GM18519 (cell line): ENCODE results near the gene ABCC2.
"Not testable (repeated sequence)": the region's sequence is repeated elsewhere in the genome, so short reads cannot be mapped to it uniquely, and the experiment has no call there.

ENCODE experiments used
- ATAC-seq: cut with Tn5 transposase; IDR thresholded peaks from one replicate; pipeline ENCODE4 v1.9.1; 2021; ENCODE audit warnings: mild to moderate bottlenecking, moderate library complexity; ENCODE audit not compliant: unreplicated experiment, low FRiP score

The ABCC2 gene

DNA sequence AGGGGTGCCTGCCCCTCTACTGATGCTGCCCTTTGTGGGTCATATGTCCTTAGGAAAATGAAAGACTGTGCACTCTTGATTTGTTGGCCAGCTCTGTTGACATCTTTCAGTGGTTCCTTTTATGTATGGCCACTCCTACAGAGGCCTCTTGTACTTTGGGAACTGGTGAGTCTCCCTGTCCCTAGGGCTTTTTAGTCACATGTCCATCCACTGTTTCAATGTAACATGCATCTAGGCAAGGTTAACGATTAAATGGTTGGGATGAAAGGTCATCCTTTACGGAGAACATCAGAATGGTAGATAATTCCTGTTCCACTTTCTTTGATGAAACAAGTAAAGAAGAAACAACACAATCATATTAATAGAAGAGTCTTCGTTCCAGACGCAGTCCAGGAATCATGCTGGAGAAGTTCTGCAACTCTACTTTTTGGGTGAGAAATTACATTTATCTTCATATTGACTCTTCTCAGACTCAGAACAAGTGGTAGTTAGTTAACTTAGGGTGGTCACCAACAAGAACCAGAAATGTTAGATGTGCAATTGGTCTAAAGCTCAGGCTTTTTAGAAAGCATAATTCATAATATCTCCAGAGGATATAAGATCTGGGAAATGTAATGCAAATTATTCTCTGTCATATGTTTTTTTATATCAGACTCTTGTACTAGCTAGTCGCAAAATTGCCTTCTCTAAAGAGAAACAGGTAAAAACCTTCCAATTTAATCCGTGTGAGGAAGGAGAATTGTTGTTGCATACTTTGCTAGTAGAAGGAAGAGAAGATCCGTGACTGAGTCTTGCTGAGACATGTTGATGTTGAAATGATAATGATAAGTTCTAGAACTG, at the start of gene ABCC2:
ABCC2 (plus strand) TSS at position 194 of the 840 bp plus-strand sequence; CDS start at position 399, 205 bp downstream.
- no peak for ATAC-seq

DNA sequence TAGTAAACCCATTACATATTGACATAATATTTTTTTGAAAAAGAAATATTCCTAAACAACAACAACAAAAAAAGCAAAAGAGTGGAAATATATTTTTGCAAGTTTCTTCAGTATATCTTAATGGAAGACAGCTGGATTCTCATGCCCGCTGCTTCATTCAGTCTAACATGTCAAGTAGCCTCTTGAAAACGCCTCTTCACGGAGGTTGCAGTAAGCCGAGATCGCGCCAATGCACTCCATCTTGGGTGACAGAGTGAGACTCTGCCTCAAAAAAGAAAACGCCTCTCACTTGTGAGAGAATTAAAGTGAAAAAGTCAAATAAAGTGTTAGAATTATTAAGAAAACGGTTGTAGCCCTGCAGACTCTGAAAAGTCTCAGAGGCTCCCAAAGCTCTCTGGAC, 49.1 kb upstream of the ABCC2 start:
- no peak for ATAC-seq

DNA sequence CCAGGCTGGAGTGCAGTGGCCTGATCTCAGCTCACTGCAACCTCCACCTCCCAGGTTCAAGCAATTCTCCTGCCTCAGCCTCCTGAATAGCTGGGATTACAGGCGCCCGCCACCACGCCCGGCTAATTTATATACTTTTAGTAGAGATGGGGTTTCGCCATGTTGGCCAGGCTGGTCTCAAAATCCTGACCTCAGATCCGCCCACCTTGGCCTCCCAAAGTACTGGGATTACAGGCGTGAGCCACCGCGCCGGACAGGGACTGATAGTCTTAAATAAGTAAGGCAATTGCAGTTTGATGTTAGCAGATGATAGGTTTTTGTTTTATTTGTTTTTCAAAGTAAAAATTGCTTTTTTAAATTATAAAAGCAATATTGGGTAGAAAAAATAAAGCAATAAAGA, 48.3 kb upstream of the ABCC2 start:
- ATAC-seq, result not testable (repeated sequence)

DNA sequence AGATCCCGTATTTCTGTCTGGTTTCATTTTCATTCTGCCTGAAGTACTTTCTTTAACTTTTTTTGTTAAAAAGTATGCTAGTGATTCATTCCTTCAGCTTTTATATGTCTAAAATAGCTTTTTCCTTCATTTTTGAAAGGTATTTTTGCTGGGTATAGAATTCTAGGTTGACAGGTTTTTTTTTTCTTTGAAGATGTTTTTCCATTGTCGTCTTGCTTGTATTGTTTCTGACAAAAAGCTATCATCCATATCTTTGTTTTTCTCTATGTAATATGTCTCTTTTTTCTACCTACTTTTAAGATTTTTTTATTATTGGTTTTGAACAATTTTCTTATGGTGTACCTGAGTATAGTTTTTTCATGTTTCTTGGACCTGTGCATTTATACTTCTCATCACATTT, 42.2 kb upstream of the ABCC2 start:
- no peak for ATAC-seq

DNA sequence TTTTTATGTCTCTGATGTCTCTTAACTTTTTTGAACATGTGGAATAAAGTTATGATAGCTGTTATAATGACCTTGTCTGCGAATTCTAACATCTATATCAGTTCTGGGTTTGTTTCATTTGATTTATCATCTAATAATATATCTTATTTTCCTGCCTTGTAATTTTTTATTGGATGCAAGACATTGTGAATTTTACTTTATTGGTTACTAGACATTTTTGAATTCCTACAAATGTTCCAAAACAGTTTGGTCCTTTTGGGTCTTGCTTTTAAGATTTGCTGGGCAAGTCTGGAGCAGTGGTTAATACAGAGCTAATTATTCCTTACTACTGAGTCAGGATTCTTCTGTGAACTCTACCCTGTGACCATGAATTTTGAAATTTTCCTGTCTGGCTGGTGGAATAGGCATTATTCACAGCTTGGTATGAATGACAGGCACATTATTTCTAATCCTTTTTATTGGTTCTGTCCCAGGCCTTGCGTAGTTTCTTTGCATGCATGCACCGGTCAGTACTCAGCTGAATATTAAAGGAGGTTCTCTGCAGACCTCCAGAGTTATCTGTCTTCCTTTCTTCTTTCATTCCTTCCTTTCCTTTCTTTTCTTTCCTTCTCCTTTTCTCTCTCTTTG, 41.4 kb upstream of the ABCC2 start:
- ATAC-seq, result no peak

DNA sequence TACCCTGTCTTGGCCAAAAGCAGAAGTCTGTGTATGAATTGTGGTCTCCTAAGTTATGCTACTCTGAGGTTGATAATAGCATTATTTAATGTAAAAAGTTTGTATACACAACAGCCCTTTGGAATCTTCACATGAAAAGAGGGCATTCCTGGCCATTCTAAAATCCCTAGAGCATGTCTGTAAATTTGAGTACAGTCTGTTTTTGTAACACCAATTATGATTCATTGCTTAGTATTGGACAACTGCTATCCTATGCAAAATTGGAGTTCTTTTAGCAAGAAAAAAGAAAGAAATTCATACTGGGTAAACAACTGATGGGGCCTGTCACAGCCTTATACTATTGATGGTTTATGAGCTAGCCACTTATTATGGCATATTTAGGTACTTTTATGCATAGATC, 40.2 kb upstream of the ABCC2 start:
- no peak for ATAC-seq

DNA sequence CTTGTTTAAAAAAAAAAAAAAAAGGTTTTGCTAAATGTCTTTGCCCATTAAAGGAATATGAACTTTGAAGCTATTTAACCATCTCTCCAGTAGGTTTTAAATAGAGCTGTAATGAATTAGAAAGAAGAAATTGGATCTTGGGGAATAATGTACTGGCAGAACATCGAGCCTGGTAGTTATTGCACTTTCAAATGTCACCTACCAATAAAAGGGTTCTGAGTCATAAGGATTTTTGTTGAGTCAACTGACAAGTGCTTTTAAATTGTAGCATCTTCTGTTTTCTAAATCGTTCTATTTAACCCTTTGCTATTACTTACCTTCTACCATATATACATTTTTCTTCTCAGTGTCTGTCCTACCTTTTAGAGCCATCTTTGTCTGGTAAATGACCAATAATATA, 39.7 kb upstream of the ABCC2 start:
- ATAC-seq, result no peak

DNA sequence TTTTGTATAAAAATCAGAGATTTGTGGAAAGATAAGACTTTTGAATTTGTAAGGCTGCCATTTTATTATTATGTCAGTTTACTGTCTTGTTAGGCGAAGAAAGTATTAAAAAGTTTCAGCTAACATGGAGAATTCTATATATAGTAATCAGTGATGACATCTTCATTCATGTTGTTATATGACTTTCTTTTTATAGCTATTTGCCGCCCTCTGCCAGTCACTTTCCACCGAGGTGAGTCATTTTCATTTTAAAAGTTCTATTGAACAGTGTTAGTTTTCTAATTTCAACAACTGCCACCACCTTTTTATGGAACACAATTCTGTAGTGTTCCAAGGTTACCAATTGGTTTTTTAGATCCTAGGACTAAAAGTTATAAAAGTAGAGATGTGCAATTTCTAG, 38.6 kb upstream of the ABCC2 start:
- ATAC-seq, result no peak

DNA sequence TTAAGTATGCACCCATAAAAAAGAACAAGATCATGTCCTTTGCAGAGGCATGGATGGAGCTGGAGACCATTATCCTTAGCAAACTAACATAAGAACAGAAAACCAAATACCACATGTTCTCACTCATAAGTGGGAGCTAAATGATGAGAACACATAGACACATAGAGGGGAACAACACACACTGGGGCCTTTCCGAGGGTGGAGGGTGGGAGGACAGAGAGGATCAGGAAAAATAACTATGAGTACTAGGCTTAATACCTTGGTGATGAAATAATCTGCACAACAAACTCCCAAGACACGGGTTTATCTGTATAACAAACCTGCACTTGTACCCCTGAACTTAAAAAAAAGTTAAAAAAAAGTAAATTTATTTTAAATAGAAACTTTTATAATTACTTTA, 36.3 kb upstream of the ABCC2 start:
- not testable (repeated sequence) for ATAC-seq

DNA sequence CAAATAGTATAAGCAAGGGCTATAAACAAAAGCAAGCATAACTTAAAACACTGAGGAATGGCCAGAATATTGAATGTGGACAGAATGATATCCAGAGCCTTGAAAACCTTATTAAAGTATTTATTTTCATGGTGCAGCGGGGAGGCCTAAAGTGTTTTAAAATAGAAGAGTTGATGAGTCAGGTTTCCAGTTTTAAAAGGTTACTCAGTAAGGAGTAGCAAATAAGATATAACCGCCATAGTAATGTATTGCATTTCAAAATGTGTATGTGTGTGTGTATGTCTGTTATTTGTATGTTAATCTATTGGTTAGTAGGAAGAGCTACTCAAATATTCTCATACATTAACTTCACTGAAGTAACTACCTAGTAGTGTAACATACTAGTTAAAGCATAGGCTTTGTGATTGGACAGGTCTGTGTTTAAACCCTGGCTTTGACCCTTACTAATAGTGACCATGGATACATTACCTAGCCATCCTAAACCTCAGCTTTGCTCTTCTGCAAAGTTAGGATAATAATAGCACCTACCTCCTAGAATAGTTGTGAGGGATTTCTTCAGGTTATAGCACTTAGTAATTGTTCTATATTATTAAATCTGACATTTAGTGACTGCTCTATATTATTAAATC, 33.5 kb upstream of the ABCC2 start:
- ATAC-seq, result no peak

DNA sequence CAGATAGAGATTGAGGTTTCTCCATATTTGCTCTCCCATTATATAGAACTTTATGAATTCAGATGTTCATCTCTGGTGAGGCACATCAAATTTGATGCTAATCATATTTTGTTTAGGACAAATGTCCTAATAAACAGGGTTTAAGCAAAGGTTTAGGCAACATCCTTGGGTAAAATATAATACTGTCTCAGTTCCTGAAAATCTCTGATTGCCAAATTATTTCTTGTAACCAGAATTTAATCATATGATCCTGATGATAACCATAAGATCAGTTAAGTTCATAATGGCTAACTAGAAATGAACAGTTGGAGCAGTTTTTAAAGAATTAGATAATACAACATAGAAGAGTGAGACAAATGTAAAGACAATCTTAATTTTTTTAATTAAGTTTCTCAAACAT, 31.8 kb upstream of the ABCC2 start:
- no peak for ATAC-seq

DNA sequence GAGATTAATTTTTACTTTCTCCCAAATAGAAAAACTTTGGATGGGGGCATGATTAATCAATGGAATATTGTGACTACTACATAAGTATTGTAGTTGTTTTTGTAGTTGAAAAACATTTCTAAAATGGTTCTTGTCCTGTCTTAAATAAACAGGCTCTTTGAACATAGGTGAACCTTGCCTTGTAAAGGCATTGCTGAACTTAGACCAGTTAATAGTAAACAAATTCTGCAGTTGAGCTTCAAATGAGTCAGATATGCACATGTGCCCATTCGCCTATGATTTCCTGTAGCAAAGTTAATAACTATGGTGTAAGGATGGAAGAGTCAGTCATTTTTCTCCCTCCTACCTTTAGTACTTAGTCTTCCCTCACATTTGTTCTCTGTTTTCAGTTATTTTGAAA, 27.8 kb upstream of the ABCC2 start:
- ATAC-seq, result no peak

DNA sequence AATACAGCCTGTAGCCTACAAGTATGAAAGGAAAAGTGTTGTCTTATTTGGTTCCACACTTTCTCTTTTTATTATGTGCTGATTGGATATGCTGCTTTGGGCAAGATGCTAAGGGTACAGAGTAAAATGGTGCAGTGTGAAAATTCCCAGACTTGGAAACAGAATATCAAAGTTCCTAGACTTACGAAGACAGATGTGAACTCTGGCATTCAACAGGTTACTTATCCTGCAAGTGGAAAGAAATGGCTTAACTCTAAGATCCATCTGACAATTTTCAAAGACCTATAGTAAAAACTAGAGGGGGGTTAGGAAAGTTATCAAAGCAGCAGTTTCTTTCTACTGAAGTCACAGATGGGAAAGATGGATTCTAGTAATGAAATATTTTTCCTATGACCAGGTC, 26.3 kb upstream of the ABCC2 start:
- ATAC-seq, result no peak

DNA sequence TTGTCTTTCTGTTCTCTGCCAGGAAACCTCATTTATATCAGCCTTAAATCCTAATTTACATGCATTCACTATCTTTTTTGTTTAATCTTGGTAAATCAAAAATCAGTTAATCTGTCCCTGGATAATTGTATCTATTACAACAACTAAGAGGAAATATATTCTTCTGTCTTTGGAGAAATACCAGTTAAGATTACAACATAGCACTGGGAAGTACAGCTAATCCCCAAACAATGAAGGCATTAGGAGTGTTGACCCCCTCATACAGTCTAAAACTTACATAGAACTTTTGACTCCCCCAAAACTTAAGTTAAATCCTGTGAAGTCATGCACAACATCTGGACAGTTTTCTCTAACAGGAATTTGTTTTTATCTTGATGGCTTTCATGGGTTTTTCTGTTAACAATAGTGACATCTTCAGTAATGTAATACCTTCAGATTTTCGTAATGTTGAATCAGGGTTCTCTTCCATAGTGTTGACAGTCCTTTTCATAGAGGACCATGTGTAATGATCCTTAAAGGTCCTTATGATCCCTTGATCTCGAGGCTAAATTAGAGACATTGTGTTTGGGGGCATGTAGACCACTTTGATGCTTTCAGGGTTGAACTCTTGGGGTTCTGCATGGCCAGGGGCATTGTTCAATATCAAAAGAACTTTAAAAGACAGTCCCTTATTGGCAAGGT, 24.1 kb upstream of the ABCC2 start:
- no peak for ATAC-seq

DNA sequence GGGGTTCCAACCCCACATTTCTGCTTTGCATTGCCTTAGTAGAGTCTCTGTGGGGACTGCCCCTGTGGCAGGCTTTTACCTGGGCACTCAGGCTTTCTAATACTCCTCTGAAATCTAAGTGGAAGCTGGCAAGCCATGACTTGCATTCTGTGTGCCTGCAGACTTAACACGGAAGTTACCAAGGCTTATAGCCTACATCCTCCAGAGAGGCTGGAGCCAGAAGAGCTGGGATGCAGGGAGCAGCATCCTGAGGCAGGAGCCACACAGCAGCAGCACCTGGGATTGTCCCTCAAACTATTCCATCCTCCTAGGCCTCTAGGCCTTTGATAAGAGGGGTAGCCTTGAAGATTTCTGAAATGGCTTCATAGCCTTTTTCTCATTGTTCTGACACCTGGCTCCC, 22.1 kb upstream of the ABCC2 start:
- no peak for ATAC-seq

DNA sequence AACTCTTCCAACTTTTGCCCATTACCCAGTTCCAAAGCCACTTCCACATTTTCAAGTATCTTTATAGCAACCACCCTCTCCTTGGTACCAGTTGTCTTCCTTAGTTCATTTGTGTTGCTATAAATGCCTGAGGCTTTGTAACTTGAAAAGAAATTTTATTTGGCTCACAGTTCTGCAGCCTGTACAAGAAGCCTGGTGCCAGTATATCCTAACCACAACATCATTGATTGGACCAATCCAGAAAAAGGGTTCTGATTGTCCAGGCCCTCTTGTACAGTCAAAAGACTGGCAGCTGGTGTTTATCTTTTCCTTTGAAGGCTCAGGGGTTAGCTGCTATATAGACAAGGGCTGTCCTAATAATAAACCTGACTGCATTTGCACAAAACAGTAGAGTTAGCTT, 21.1 kb upstream of the ABCC2 start:
- no peak for ATAC-seq

DNA sequence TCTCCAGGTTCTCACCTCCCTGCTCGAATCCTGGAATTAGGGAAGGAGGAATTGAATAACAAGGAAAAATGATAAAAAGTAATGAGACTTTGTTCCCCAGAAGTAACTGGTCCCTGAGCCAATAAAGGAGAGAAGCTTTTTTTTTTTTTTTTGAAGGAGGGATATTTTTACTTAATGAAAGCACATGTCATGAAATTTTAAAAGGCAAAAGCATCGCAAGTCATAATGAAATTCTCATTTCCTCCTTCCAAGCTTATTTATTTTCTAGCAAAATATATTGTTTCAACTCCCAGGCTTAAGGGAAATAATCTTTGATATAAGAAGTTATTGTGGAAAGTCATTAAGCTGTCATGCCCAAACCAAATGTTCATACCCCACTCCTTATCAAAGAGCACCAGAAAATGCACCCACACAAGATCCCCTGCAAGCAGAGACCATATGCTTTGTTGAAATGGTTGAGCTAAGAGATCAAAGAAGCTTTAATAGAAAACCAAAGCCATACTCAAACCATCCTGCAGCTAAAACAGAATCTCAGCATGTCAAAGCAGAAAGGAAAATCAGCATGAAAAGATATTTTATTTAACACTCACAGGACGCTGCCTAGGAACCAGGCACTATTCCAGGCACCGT, 16.7 kb upstream of the ABCC2 start:
- ATAC-seq, result no peak

DNA sequence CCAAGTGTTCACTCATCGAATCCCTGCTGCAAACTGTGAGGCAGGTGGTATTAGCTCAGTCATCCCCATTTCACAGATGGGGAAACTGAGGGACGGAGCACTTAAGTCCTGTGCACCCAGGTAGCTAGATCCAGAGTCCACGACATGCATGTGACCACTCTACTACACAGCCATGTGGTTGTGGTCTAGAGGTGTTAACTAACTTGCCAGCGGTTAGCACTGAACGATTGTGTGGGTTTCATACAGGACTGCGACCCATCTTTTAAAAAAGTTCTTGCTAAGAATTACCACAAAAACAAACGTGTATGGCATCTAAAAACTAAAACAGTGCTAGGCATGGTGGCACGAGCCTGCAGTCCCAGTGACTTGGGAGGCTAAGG, 16.1 kb upstream of the ABCC2 start:
- ATAC-seq, result no peak

DNA sequence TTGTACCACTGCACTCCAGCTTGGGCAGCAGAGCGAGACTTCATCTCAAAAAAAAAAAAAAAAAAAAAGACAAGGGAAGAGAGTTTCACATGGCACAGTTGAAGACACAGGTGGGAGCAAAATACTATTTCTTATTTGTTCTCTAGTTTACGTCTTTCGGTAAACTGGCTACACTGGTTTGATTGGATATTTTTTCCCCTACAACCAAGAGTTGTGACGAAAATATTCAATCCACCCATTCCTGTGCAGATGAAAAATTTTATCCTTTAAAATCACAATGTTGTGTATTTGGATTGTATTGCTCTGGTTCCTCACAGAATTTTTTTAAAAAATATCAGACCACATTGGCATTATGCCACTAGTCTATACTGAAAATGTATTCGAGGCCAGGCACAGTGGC, 14.5 kb upstream of the ABCC2 start:
- no peak for ATAC-seq

DNA sequence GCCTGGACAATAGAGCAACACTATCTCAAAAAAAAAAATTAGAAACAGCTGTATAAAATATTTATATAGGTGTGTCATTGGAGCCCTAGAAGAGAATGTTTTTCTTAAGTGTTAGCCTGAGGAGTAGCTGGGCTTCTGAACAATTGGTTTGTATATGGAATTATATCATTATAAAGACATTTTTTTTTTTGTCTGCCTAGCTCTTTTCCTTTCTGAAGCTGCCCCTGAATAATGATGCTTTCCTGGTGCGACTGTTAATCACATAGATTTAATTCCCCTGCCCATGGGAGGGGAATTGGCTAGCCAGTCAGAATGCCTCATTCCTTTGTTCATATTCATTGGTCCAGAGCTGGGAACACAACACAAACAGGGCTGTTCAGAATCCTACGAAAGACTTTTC, 13.9 kb upstream of the ABCC2 start:
- ATAC-seq, result no peak

DNA sequence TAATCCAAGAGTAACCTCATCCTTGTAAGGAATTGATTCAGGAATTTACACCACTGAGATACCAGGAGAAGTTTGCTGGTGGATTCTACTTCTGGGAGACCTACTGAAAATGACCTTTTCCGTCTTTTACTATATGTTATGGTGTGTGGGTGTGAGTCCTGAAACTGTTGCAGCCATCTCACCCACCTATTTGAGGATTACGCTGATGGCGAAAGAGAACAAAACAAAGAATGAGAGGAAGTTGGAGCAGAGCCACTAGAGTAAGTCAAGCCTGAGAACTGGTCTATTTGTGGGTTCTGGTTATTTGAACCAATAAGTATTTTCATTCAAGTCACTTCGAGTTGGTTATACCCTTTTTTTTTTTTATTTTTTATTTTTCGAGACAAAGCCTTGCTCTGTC, 12.7 kb upstream of the ABCC2 start:
- ATAC-seq, result no peak
